NOMO-1 treated with dmso at 0.1 percent for 144 hours (cell line): Measurements from ENCODE around the gene RPS19.
"Not testable (repeated sequence)": the region's sequence is repeated elsewhere in the genome, so short reads cannot be mapped to it uniquely, and the experiment has no call there.

ENCODE experiments used
- DNase-seq: peaks from one replicate; lab custom pipeline; 2025; ENCODE audit not compliant: unreplicated experiment; lab: John Stamatoyannopoulos, UW

Gene RPS19

DNA sequence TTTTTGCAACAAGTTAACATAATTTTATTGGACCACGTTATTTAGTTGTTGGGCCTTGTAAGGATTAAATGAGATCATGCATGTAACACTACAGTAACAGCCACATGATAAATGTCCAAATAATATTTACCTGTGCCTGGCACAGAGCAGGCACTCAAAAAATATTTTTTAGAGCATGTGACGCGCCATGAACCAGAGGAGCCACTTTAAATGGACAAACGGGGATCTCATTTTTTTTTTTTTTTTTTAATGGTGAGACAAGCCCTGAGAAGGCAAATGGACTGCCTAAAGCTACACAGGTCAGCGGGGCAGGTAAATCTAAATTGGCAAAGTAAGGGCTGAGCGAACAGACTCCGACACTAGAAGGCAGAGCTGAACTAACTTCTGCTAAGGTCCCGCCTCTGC lies 840 bp upstream of the RPS19 start:
- DNase-seq, result no peak

DNA sequence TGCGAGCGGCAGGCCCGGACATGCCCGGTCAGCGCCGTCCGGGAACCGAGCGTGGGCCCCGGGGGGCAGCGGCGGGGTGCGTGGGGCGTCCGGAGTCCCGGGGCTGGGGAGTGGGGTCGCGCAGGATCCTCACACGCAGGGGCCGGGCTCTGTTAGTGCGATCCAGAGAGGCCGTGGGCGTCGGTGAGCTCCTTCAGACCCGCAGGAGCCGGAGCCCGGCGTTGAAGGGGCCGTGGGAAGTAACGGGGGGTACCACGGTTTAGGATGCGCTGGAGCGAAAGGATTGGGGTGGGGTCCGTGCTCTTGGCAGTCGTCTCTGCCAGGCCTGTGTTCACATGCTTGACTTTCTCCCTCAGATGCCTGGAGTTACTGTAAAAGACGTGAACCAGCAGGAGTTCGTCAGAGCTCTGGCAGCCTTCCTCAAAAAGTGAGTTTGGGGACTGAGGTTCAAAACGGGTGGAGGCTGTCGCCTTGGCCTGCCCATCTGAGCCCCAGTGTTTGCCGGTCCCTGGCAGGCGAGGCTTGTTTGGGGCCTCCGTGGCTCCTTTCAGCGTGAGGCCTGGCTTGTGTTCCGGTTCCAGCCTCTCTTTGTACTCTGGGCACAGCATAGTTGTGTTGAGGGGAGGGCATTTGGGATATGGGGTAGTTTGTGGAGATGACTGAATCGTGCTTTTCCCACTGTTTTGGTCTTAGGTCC lies 512 bp downstream of the RPS19 start:
- DNase-seq, result no peak

DNA sequence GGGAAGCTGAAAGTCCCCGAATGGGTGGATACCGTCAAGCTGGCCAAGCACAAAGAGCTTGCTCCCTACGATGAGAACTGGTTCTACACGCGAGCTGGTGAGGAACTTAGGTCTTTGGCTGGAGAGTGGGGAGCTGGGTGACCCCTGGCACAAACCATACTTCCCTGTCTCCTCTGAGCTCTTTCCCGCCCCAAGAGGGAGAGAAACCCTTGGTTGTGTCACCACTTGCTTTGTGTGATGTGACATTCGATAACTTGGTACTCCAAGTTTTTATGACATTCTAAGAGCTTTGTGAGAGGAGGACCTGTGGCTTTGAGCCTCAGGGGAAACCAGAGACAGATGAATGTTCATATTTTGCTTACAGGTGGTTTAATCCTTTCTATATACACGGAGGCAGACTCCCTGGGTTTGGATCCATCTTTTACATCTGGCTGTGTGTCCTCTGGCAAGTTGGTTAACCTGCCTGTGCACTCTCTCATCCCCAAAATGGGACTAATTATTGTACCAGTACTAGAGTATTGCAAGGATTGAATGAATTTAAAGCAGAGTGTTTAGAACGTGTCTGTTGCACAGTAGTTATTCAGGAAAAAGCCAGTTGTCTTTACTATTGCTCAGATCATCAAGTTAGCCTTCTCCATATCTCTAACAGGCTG lies 1.2 kb downstream of the RPS19 start:
- peak; percentile 22 for DNase-seq

DNA sequence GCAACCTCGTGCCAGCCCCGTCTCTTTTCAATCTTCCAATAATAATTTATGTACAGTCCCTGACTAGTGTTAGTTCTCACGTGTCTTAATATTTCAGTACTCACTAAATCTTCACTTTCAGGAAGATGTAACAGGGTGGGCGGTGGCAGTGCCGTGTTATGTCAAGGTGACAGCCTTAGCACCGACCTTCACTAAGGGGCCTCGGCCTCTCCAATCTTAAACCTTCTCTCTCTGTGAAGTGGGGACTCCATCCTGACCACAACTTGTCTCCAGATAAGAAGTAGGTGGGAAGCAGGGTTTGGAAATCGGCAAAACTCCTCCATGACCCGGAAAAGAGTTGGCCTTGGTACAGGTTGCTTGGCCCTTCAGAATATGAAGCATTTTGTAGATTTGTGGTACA lies 1.8 kb downstream of the RPS19 start:
- no peak for DNase-seq

DNA sequence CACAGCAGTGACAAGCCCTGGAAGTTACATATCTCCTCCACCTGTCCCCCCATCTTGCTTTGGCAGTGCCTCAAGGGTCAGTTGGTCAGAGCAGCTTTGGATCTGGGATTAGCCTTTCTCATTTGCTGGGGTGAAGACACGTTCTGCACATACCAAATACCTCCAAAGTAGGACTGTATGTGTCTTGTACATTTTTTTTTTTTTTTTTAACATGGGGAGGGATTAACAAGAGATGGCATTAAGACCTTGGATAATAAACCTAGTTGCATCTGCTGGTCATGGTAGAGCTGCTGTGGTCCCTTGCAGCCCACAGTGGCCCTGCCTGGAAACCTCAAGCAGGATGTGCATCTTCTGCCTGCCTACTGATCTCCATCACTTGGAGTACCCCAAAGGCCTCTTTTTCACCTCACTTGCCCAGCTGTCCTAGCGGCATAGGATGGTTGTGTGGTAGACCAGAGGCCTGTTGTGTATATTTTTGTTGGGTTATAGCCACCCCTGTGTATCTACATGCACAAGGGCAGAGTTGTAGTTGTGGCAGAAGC lies 2.5 kb downstream of the RPS19 start:
- DNase-seq, result no peak

DNA sequence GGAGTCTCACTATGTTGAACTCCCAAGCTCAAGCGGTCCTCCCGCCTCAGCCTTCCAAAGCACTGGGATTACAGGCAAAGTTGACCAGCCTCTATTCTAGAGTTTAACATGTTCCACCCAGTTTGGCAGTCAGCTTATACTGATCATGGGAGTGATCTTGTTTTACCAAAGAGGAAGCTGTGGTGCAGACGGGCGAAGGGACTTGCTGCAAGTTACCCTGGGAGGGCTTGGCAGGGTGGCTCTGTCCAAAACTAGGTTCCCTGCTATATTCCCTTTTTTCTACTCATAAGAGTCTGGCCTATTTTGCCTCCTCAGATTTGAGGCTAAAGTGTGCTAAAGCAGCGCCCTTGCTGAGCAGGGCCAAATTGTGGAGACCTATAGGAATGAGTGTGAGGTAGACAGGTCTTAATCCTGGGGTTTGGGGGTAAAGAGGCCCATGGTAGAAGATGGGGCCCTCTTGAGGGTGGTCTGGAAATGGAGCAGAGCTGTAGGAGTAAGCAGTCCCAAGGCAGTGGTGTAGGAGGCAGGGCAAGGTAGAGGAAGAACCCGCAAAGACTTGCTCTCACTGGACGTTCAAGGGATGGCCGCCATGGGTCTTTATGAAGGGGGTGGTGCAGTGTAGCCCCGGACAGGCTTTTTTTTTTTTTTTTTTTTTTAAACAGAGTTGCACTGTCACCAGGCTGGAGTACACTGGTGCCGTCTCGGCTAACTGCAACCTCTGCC lies 3.3 kb downstream of the RPS19 start:
- no peak for DNase-seq

DNA sequence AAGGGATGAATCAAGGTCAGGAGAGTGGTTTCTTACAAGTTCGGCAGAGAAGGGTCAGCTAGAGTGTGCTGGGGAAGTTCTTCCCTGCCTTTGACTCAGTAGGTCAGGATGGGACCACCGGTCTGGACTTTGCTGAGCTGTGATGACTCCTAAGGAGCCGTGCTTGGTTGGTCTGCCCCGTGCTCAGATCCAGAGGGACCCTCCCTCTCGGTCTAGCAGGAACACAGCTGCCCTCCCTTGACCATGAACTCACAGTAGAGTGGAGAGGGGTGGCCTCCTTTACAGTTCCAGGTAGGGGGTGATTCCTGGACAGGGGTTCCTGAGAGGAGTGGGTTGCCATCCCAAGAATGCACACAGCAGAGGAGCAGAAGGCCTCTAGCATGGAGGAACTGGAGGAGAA lies 4.3 kb downstream of the RPS19 start:
- DNase-seq, result no peak

DNA sequence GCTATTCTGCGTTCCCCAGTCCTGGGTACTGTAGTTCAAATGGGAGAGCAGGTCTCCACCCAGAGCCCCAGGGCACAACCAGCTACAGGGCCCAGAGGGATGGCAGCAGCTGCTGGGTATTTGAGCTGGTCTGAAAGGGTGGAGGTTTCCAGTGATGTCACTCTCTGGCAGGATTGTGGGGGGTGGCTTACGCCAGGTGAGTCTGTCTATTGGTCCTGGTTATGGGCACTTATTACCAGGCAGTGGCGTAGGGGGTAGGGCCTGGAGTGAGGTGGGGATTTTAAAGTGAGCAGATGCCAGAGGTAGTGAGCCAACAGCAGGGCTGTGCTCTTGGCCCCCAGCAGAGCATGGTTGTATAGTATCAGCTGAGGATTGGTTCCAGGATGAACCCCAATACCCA lies 6.2 kb downstream of the RPS19 start:
- no peak for DNase-seq

DNA sequence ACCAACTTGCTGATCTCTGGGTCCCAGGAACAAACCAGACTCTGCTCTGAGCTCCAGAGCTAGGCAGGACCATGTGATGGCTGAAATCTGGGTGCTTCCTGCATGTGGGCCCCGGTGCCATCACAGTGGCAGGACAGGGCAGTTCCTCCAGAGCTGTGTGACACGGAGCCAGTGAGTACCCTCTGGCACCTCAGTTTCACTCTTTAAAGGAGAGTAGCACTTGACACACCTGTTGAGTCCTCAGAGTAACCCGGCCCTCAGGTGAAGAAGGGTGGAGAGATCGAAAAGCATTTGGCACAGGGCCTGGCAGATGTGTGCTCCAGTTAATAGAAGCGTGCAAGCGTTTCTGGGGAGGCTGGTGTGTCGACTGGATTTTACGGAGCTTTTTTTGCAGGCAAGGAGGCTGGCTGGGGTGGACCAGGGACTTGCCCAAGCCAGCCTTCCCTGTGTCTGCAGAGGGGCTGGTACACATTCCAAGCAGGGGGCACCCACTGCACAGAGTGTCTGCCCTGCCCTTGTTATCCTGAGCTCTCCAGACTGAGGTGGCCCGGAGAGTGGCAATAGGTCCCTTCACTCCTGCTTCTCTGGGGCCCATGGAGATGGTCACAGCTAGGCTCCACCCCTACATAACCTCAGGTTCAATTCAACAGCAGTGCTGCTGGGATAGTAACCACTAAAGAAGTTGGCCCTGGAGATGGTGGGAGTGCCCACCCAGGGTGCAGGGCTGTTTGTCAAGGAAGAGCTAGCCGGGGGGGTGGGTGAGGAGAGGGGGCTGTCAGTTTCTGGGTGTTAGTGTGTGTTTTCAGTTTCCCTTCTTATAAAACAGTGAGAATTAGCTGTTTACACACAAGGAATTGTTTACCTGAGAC lies 8.3 kb downstream of the RPS19 start:
- no peak for DNase-seq

DNA sequence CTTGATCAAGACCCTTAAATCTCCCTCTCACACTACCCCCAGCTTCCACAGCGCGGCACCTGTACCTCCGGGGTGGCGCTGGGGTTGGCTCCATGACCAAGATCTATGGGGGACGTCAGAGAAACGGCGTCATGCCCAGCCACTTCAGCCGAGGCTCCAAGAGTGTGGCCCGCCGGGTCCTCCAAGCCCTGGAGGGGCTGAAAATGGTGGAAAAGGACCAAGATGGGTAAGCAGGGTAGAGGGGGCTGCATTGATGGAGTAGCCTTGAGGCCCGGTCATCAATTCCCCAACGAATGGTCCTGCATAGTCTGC lies 8.9 kb downstream of the RPS19 start:
- no peak for DNase-seq

DNA sequence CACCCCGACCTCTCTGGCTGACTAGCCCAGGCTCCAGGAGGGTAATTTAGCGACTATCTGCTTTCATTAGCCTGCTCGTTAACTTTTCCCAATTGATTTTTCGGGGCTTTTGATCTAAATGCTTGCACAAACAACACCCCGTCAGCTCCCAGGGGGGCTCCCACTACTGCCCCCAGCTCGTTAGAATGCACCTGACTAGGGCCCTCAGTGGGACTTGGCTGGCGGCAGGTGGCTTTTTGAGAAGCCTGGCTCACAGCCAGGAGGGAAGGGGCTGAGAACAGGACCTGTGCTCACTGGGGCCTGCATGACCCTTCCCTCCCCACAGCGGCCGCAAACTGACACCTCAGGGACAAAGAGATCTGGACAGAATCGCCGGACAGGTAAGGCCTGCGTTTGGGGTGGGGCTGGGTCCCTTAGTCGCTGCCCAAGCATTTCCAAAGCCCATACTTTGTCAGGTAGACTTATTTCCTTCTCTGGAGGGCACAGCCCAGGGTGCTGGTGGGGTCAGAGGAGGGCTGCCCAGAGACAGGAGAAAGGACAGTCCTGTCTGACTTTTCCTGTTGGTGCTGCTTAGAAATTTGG lies 9.4 kb downstream of the RPS19 start:
- DNase-seq, result no peak

DNA sequence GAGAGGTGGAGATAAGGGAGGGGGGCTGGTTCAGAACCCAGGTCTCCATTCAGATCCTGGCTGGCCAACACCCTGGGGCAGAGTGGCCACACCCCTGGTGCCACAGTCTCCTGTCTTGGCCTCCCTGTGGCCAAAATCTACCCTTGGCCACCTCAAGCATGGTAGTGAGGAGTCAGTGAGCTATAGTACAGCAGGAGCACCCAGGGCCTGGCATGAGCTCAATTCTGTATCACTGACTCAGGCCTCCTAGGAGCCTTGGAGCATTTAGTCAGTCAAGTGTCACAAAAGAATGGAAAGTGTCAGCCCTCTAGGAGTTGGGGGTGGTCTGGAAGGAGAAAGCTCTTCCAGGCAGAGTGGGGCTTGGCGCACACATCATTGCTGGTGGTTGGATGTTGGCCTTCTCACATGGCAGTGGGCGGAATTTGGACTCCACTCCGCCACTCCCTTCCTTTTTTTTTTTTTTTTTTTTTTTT lies 10.4 kb downstream of the RPS19 start:
- DNase-seq, result no peak

DNA sequence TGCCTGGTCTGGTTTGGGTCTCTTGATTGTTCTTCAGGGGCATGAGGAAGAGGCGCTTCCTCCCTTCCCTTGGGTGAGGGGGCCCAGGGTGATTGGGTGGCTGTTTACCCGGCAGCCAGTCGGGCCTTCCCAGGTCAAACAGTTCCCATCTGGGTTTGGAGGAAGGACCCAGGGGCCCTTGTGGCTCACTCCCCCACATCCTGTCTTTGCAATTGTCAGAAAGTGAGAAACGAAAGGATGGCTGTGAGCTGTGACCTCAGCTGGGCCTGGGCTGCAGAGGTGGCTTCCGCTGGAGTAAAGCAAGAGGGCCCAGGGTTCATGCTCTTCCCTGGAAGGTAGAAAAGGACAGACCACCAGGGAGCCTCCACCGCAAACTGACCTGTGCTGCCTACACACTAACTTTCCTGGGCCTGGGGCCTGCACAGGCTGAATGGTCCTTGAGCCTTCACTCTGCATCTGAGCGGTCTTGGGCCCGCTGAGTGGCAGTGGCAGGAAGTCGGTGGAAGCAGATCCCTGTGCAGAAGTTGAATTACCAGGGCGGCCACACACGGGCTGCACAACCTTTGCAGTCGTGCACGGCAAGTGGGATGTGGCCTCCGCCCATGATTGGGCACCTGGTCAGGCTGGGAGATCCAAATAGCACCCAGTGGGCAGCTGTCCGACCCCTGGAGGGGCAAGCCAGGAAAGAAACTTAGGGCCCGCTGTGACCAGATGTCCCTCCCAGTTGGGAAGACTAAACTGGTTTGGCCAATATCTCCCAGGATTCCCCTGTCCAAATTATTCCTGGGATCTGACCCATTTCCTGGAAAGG lies 11.7 kb downstream of the RPS19 start:
- DNase-seq, result peak; percentile 43

DNA sequence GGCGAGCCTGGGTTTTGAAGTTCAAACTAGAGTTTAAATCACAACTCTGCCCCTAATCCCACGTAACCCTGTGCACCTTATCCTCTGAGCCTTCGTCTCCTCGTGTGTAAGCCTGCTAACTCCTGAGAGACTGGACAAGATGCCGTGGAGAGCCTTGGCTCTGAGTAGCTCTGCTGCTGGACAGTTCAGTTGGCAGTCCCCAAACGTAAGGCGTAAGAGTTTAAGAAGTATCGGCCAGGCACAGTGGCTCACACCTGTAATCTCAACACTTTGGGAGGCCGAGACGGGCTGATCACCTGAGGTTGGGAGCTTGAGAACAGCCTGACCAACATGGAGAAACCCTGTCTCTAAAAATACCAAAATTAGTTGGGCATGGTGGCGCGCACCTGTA lies 12.3 kb downstream of the RPS19 start:
- no peak for DNase-seq

DNA sequence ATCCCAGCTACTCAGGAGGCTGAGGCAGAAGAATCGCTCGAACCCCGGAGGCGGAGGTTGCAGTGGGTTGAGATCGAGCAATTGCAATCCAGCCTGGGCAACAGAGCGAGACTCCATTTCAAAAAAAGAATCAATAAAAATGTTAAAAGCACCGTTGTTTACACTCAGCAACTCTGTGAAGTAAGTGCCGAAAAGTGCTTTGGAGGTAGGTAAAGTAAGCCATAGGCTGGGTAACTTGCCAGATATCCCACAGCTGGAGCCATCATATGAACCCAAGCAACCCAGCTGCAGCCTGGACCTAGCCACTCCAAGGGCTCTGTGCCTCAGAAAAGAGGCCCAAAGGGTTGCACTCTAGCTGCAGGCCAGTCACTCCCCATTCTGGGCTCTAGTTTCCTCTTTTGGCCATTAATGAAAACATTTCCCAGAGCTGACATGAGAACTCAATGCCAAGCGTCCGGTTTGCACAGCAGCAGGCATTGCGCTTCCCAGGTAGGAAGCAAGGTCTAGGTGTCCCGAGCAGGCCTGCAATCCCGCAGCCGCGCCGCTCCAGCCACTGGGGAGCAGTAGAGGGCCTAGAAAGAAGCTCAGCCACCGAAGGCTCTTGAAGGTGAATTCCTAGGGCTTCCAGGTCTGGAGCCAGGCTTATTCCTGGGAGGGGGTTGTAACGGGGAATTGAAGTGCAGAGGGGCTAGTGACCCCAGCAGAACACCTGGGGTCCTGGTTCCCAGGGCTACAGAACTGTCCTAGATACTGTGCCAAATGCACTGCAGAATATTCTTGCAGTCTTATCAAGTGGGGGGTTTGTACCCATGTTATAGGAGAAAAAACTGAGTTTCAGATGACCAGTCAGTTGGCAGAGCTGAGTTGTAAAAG lies 13.0 kb downstream of the RPS19 start:
- peak; percentile 62 for DNase-seq

DNA sequence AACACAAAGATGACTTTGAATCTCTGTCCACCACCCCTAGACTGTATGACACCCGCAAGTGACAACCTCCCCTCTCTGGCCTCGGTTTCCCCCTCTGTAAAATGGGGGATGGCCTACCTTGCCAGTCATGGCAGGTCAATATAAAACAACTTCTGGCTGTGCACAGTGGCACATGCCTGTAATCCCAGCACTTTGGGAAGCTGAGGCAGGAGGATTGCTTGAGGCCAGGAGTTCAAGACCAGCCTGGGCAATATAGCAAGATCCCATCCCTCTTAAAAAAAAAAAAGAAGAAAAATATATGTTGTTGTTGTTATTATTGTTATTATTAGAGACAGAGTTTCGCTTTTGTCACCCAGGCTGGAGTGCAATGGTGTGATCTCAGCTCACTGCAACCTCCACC lies 15.9 kb downstream of the RPS19 start:
- DNase-seq, result not testable (repeated sequence)

DNA sequence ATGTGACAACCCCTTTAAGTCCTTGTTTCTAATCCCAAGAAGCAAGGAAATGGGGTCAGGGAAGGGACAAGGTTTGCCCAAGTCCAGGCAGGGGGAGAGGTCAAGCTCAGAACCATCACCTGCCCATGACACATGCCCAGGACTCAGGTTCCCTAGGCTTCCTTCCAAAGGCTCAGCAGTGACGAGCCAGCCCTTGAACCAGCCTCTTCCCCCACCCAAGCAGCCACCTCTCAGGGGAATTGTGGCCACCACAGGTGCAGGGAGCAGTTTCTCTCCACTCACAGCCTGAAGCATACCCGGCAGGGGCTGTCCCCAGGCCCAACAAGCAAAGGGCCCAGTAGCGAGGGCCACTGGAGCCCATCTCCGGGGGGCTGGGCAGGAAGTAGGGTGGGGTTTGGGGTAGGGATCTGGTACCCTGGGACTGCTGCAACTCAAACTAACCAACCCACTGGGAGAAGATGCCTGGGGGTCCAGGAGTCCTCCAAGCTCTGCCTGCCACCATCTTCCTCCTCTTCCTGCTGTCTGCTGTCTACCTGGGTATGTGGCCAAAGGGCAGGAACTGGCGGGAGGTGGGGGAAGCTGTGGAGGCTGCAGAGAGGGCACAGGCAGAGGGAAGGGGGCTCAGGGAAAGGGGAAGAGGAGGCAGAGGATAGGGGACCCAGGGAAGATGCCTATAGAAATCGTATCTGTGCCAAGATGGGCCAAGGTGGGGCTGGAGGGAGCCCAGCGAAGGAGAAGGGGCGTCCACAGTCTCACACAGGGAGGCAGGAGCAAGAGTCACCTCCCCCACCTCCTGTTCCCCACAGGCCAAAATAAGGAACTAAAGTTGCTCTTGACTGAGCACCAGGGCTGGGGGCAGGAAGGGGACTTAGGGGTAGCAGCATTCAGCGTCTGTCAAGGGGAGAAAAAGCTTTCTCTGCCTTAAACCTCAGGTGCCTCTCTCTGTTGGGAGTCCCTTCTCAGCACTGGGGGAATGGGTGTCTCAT lies 17.1 kb downstream of the RPS19 start, which contains the start of gene CD79A:
Gene CD79A (plus strand): TSS at position 433 of the 986 bp plus-strand sequence. CDS start 26 bp downstream, at position 459.
- DNase-seq, result peak; percentile 91
